Mesodermal cell (in vitro differentiated cells): ENCODE data around the gene SDK1.

Experiments
- H3K27ac ChIP-seq: 2 replicates; pipeline ENCODE4 v1.7.0; 2013; ENCODE audit warnings: mild to moderate bottlenecking, low read depth, low read length, moderate library complexity; ENCODE audit not compliant: severe bottlenecking
- H3K36me3 ChIP-seq: 2 replicates; pipeline ENCODE4 v1.7.1; 2013; ENCODE audit warnings: mild to moderate bottlenecking, low read length, moderate library complexity; ENCODE audit not compliant: control insufficient read depth, insufficient read depth
- H3K4me1 ChIP-seq: one replicate; pipeline ENCODE4 v1.7.1; 2013; ENCODE audit warnings: mild to moderate bottlenecking, low read length; ENCODE audit not compliant: insufficient read depth, control insufficient read depth, poor library complexity, severe bottlenecking
- H3K4me3 ChIP-seq: 2 replicates; pipeline ENCODE4 v1.7.0; 2013; ENCODE audit warnings: low read length, control low read depth, mild to moderate bottlenecking; ENCODE audit not compliant: insufficient read depth, poor library complexity, severe bottlenecking; ENCODE audit errors: extremely low read depth
- H3K9me3 ChIP-seq: 2 replicates; pipeline ENCODE4 v1.7.1; 2013; ENCODE audit warnings: mild to moderate bottlenecking, low read length, moderate library complexity; ENCODE audit not compliant: control insufficient read depth
- WGBS, 2 experiments: methylation state at CpG; one replicate each; pipeline ENCODE4 v1.1.5; 2013; ENCODE audit warnings: missing lambda C conversion rate in 2 of 2; ENCODE audit not compliant: insufficient coverage in 2 of 2; 5-methylcytosine and 5-hydroxymethylcytosine counted together

SDK1 gene

DNA sequence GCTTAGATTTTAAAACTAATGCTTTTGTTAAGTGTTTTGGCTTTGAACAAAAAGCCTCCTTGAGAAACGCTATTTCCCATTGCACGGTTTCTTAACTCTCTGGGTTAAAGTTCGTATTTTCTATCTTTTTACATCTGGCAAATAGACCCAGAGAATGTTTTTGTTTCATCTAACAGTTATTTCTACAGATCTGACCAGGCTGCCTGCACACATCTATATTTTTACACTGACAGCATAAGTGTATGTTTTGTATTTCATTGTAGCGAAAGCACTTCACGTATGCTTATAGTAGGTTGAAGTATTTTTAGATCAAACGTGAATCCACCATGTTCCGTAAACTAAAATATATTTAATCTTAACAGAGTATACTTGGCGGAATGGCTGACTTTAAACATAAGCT lies 477.3 kb downstream of the SDK1 start:
- WGBS, 2 experiments: 78 to 90% methylated on average over 3 of the region's 8 CpGs
- H3K4me3 ChIP-seq: no peak overlapping the region
- H3K4me1 ChIP-seq: no peaks in the 10 kb centered on the region
- H3K36me3 ChIP-seq: no peaks in the 10 kb centered on the region
- peaks cover 18% of the 10 kb centered on the region for H3K9me3 ChIP-seq
- H3K27ac ChIP-seq: no peak overlapping the region

DNA sequence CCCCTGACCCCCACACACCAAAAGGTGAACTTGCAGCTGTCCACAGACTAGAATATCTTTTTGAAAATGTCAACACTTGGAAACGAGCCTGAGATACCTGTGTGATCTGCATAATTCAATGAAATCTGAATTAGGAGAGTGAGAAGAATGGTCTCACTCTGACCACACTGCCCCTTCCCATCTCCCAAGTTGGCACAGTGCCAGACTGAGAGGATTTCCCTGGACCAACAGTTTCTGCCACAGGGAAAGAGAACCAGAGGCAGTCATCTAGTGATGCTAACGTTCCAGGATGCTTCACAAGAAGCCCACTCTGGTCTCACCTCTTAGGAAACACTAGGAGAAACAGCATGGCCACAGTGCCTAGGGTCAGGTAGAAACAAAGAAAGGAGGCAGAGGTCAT lies 479.0 kb downstream of the SDK1 start:
- H3K27ac ChIP-seq: no peak overlapping the region
- WGBS, 2 experiments: 100% methylated on average over 1 of the region's 2 CpGs
- H3K4me1 ChIP-seq: no peaks in the 10 kb centered on the region
- no peaks in the 10 kb centered on the region for H3K36me3 ChIP-seq
- peaks cover 18% of the 10 kb centered on the region for H3K9me3 ChIP-seq
- no peak overlapping the region for H3K4me3 ChIP-seq

GRCh38 chr7:3780525-3780924 lies 479.5 kb downstream of the SDK1 start:
- no peaks in the 10 kb centered on the region for H3K4me1 ChIP-seq

DNA sequence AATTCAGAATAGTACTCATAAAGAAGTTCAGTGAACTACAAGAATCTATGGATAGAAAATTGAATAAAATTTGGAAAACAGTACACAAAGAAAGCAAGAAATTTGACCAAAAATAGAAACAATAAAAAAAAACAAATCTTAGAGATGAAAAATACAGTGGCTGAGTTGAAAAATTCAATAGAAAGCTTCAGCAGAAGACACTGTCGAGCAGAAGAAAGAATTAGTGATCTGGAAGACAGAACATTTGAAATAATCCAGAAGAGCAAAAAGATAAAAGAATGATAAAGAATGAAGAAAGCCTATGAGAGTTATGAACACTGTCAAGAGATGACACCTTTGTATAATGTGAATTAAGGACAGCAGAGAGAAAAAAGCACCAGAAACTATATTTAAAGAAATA lies 480.6 kb downstream of the SDK1 start:
- Histone ChIP-seq H3K27ac (no peak overlapping the region), H3K4me3 (no peak overlapping the region), H3K36me3 (no peaks in the 10 kb centered on the region), H3K4me1 (no peaks in the 10 kb centered on the region), H3K9me3 (peaks cover 18% of the 10 kb centered on the region)
- 55 to 77% methylated on average over 1 of the region's 1 CpG for WGBS, 2 experiments

More at GRCh38 chr7:3780525-3780924, 479.5 kb downstream of the SDK1 start:
- Histone ChIP-seq H3K27ac (no peak overlapping the region), H3K36me3 (no peaks in the 10 kb centered on the region), H3K4me3 (no peak overlapping the region), H3K9me3 (peaks cover 18% of the 10 kb centered on the region)
- WGBS, 2 experiments: 67 to 90% methylated on average over 1 of the region's 2 CpGs

DNA sequence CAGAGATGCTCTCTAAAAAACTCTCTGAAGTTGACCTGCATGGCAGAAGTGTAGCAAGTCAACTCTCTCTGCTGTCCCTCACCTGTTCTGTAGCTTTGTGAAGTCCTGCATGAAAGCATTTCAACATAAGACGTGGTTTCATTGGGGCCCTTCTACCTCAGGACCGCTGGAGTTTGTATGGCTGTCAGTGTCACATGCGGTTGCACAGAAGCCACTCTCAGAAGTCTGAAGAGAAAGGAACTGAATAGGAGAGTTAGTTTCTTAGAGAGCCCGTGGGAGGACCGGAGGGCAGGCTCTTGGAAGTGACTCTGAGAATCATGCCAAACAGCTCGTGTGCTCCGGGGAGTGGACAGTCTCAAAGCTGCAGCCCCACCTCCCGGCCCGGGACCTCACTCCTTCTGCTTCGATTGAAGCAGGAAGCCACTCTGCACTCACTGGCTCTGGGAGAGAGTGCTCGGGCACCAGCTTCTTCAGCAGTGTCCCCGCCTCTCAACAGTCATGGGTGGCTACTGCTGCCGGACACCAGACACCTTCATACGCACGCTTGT lies 486.7 kb downstream of the SDK1 start:
- no peaks in the 10 kb centered on the region for H3K36me3 ChIP-seq
- no peak overlapping the region for H3K27ac ChIP-seq
- H3K4me3 ChIP-seq: no peak overlapping the region
- no peaks in the 10 kb centered on the region for H3K9me3 ChIP-seq
- H3K4me1 ChIP-seq: no peaks in the 10 kb centered on the region
- 88 to 89% methylated on average over 14 to 15 of the region's 15 CpGs for WGBS, 2 experiments

DNA sequence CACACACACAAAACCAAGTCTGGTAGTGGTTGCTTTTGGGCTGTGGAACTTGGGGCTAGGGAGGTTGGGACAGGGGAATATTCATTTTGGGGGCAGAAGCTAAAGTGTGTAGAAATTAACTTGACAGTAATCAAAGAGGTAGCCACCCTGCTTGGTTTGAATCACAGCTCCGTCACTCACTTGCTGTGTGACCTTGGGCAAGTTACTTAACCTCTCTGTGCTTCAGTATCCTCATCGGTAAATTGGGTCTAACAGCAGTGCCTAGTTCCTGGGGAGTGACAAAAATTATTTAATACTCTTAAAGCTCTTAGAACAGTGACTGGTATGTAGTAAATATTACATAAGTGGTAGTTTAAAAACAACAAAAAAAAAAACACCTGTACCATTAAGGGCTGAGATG lies 489.8 kb downstream of the SDK1 start:
- Histone ChIP-seq H3K4me1 (no peaks in the 10 kb centered on the region), H3K27ac (no peak overlapping the region), H3K4me3 (no peak overlapping the region), H3K9me3 (no peaks in the 10 kb centered on the region), H3K36me3 (no peaks in the 10 kb centered on the region)
- WGBS, 2 experiments: 100% methylated on average over 1 of the region's 2 CpGs; no CpG with 5 or more reads in 1 of the 2 experiments

GRCh38 chr7:3791327-3791726 lies 490.3 kb downstream of the SDK1 start:
- Histone ChIP-seq H3K27ac (no peak overlapping the region), H3K4me1 (no peaks in the 10 kb centered on the region), H3K9me3 (no peaks in the 10 kb centered on the region), H3K36me3 (no peaks in the 10 kb centered on the region), H3K4me3 (no peak overlapping the region)
- 87 to 96% methylated on average over 7 to 8 of the region's 9 CpGs for WGBS, 2 experiments

- Histone ChIP-seq H3K27ac (no peak overlapping the region), H3K4me3 (no peak overlapping the region), H3K36me3 (no peaks in the 10 kb centered on the region), H3K9me3 (no peaks in the 10 kb centered on the region), H3K4me1 (no peaks in the 10 kb centered on the region)
- 87 to 88% methylated on average over 3 of the region's 4 CpGs for WGBS, 2 experiments
Measured at GRCh38 chr7:3795141-3795540, 494.1 kb downstream of the SDK1 start.

- Histone ChIP-seq H3K27ac (no peak overlapping the region), H3K9me3 (no peaks in the 10 kb centered on the region), H3K4me1 (no peaks in the 10 kb centered on the region), H3K36me3 (no peaks in the 10 kb centered on the region), H3K4me3 (no peak overlapping the region)
- 77 to 80% methylated on average over 2 to 3 of the region's 3 CpGs for WGBS, 2 experiments
Measured at GRCh38 chr7:3795781-3796180, 494.7 kb downstream of the SDK1 start.

DNA sequence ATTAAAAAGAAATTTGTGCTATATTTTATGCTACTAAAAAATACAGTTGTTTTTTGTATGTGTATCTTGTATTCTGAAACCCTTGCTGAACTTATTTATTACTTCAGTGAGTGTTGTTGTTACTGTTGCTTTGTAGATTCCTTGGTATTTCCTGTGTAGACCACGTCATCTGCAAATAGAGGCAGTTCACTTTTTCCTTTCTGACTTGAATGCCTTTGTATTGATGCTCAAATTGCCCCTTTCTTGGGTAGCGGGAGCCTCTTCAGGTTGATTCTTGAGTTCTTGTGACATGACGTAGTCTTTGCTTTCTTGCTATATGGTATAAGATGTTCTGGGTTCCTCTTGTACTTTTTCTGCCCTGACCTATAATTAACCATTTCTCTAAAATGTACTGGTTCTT lies 504.1 kb downstream of the SDK1 start:
- Histone ChIP-seq H3K27ac (no peak overlapping the region), H3K36me3 (no peaks in the 10 kb centered on the region), H3K9me3 (no peaks in the 10 kb centered on the region), H3K4me1 (no peaks in the 10 kb centered on the region), H3K4me3 (no peak overlapping the region)
- WGBS, 2 experiments: 75 to 88% methylated on average over 1 of the region's 3 CpGs

DNA sequence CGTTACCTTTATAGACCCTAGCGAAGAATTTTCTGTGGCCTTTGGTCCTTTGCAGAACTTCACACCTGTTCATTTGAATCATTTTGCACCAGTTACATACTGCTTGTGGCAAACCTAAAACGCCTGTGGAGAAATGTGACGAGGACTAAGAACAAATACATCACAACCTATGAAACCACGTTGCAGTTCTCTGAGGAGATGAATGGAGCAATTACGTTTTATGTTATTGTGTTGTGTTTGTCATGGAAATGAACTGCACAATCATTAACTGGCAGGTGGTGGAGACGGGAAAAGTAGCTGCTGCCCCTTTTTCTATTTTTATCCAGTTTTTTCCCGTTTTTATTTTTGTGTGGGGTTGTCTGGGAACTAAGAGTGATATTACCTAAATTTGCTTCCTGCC lies 505.5 kb downstream of the SDK1 start:
- 86 to 100% methylated on average over 2 to 3 of the region's 8 CpGs for WGBS, 2 experiments
- Histone ChIP-seq H3K4me1 (no peaks in the 10 kb centered on the region), H3K9me3 (no peaks in the 10 kb centered on the region), H3K36me3 (no peaks in the 10 kb centered on the region), H3K4me3 (no peak overlapping the region), H3K27ac (no peak overlapping the region)
